Panc1 (cell line): ENCODE data around the gene RAB43.
"Not testable (repeated sequence)": the region's sequence is repeated elsewhere in the genome, so short reads cannot be mapped to it uniquely, and the experiment has no call there.

Experiments
- POLR2AphosphoS5 ChIP-seq: IDR thresholded peaks from 2 replicates; pipeline ENCODE4 v1.6.1; 2012; ENCODE audit warnings: mild to moderate bottlenecking, low read depth, low read length, moderate library complexity
- TF ChIP-seq, protein P1 (sequence below): fragments of 450-650 bp; IDR thresholded peaks from 2 replicates; pipeline ENCODE4 v1.5.1; 2017; ENCODE audit warnings: mild to moderate bottlenecking
- TF ChIP-seq, protein P2 (sequence below), 2 experiments: IDR thresholded peaks; 2 replicates each; pipeline ENCODE4 v1.6.1; 2011 to 2012; ENCODE audit warnings: low read depth in 2 of 2, control low read depth in 1 of 2, low read length in 1 of 2, mild to moderate bottlenecking in 1 of 2, moderate library complexity in 1 of 2; ENCODE audit not compliant: insufficient read depth in 1 of 2

DNA sequence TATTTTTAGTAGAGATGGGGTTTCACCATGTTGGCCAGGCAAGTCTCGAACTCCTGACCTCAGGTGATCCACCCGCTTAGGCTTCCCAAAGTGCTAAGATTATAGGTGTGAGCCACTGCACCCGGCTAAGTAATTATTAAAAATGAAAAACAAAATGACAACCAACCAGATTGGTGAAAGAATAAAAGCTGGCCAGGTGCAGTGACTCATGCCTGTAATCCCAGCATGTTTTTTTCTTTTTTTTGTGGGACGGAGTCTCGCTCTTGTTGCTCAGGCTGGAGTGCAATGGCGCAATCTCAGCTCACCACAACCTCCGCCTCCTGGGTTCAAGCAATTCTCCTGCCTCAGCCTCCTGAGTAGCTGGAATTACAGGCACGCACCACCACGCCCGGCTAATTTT is 14.7 kb upstream of the RAB43 start:
- TF ChIP-seq, protein P1, sequence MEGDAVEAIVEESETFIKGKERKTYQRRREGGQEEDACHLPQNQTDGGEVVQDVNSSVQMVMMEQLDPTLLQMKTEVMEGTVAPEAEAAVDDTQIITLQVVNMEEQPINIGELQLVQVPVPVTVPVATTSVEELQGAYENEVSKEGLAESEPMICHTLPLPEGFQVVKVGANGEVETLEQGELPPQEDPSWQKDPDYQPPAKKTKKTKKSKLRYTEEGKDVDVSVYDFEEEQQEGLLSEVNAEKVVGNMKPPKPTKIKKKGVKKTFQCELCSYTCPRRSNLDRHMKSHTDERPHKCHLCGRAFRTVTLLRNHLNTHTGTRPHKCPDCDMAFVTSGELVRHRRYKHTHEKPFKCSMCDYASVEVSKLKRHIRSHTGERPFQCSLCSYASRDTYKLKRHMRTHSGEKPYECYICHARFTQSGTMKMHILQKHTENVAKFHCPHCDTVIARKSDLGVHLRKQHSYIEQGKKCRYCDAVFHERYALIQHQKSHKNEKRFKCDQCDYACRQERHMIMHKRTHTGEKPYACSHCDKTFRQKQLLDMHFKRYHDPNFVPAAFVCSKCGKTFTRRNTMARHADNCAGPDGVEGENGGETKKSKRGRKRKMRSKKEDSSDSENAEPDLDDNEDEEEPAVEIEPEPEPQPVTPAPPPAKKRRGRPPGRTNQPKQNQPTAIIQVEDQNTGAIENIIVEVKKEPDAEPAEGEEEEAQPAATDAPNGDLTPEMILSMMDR = not testable (repeated sequence)
- not testable (repeated sequence) for TF ChIP-seq POLR2AphosphoS5
- TF ChIP-seq, protein P2, sequence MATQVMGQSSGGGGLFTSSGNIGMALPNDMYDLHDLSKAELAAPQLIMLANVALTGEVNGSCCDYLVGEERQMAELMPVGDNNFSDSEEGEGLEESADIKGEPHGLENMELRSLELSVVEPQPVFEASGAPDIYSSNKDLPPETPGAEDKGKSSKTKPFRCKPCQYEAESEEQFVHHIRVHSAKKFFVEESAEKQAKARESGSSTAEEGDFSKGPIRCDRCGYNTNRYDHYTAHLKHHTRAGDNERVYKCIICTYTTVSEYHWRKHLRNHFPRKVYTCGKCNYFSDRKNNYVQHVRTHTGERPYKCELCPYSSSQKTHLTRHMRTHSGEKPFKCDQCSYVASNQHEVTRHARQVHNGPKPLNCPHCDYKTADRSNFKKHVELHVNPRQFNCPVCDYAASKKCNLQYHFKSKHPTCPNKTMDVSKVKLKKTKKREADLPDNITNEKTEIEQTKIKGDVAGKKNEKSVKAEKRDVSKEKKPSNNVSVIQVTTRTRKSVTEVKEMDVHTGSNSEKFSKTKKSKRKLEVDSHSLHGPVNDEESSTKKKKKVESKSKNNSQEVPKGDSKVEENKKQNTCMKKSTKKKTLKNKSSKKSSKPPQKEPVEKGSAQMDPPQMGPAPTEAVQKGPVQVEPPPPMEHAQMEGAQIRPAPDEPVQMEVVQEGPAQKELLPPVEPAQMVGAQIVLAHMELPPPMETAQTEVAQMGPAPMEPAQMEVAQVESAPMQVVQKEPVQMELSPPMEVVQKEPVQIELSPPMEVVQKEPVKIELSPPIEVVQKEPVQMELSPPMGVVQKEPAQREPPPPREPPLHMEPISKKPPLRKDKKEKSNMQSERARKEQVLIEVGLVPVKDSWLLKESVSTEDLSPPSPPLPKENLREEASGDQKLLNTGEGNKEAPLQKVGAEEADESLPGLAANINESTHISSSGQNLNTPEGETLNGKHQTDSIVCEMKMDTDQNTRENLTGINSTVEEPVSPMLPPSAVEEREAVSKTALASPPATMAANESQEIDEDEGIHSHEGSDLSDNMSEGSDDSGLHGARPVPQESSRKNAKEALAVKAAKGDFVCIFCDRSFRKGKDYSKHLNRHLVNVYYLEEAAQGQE (IDR thresholded peaks at IDR 0.05; ENCODE audit: insufficient read depth in 1 of 2, low read depth in 2 of 2, low read length in 1 of 2) = not testable (repeated sequence)
